Measurements from ENCODE around the gene CSK. TPM values are rescaled to one million over a fixed set of nuclear protein-coding genes. Genes with fewer than 3 reads are reported as not detected.

The CSK gene
- total RNA-seq, 4 donors from 2014 or later, result 14.9 to 56.4 (median 24.5) TPM

- TF ChIP-seq POLR2A (IDR thresholded peaks at IDR 0.05) (no peak), EP300 (IDR thresholded peaks at IDR 0.05) (no peak)
- TF ChIP-seq, protein P1, sequence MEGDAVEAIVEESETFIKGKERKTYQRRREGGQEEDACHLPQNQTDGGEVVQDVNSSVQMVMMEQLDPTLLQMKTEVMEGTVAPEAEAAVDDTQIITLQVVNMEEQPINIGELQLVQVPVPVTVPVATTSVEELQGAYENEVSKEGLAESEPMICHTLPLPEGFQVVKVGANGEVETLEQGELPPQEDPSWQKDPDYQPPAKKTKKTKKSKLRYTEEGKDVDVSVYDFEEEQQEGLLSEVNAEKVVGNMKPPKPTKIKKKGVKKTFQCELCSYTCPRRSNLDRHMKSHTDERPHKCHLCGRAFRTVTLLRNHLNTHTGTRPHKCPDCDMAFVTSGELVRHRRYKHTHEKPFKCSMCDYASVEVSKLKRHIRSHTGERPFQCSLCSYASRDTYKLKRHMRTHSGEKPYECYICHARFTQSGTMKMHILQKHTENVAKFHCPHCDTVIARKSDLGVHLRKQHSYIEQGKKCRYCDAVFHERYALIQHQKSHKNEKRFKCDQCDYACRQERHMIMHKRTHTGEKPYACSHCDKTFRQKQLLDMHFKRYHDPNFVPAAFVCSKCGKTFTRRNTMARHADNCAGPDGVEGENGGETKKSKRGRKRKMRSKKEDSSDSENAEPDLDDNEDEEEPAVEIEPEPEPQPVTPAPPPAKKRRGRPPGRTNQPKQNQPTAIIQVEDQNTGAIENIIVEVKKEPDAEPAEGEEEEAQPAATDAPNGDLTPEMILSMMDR (IDR thresholded peaks at IDR 0.05), result no peak
- Histone ChIP-seq H3K36me3 (no peaks in the 10 kb centered on the region), H3K9me3 (no peaks in the 10 kb centered on the region), H3K27me3 (no peaks in the 10 kb centered on the region), H3K27ac (no peak overlapping the region), H3K4me1 (no peaks in the 10 kb centered on the region), H3K4me3 (no peak overlapping the region)
- 76 to 85% methylated on average over 20 of the region's 20 CpGs for WGBS, 2 donors
- no peak for DNase-seq (ENCODE audit: low spot score in 2 of 2)
Measured at GRCh38 chr15:74754593-74755215, 27.2 kb upstream of the CSK start.

DNA sequence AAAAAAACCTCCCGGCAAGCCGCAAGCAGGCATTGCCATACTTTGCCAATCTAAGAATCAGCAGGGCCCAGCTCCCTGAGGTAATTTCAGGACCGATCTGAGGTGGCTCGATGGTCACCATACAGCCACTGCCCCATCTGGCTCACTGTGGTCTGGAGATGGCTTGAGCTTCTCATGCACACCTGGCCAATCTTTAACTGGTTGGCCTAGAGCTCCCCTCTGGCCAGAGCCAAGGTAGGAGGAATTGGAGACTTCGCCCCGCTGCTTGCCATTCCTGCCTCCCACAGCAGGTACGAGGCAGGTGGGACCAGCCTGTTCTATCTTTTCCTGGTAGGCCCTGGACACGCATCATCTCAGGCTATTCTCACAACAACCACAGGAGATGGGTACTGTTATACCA lies 23.1 kb upstream of the CSK start:
- 90 to 91% methylated on average over 8 of the region's 8 CpGs for WGBS, 2 donors
- no peak overlapping the region for H3K4me3 ChIP-seq
- no peak overlapping the region for H3K27ac ChIP-seq
- TF ChIP-seq, protein P1 (IDR thresholded peaks at IDR 0.05), result no peak
- TF ChIP-seq POLR2A (IDR thresholded peaks at IDR 0.05) (no peak), EP300 (IDR thresholded peaks at IDR 0.05) (no peak)
- no peaks in the 10 kb centered on the region for H3K9me3 ChIP-seq
- DNase-seq (ENCODE audit: low spot score in 2 of 2), result no peak
- H3K4me1 ChIP-seq, result no peaks in the 10 kb centered on the region
- no peaks in the 10 kb centered on the region for H3K36me3 ChIP-seq
- H3K27me3 ChIP-seq, result peaks cover 0 to 14% of the 10 kb centered on the region in 2 donors

DNA sequence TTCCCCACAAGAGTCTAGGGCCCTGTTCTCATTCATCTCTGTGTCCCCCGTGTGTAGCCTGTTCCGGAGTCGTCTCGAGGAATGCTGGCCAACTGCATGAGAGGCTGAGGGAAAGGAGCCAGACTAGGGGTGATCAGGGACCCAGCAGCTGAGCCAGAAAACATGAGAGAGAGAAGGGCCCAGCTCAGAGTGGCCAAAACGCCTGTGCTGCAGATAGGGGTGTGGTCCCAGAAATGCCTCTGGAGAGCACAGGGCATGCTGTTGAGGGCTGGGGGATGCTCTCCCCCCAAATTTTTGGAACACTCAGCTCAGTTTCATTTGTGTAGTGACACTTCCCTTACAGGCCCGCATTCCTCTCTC lies 19.1 kb upstream of the CSK start:
- Histone ChIP-seq H3K4me3 (no peak overlapping the region), H3K36me3 (no peaks in the 10 kb centered on the region), H3K27ac (no peak overlapping the region), H3K4me1 (no peaks in the 10 kb centered on the region), H3K9me3 (no peaks in the 10 kb centered on the region), H3K27me3 (peaks cover 0 to 15% of the 10 kb centered on the region in 2 donors)
- DNase-seq (ENCODE audit: low spot score in 2 of 2), result no peak
- TF ChIP-seq EP300 (IDR thresholded peaks at IDR 0.05), result no peak
- WGBS, 2 donors, result 24 to 28% methylated on average over 6 of the region's 6 CpGs

DNA sequence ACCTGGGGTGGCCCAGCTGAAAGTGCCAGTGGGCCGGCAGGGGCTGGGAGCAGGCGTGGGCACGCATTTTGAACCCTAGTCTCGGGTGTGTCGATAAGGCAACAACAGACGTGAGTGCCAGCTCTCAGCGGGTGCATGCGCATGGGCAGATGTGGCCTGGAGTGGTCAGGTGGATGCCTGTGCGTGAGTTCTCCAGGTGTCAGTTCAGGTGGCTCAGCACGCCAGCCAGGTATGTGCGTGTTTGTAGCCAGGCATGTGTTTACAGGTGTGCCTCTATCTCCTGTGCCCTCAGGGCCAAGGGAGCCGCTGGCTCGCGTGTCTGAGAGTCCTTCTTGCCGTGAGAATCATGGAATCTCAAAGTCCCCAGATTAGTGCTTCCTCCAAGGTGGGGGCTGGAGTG lies 18.5 kb upstream of the CSK start:
- 82 to 85% methylated on average over 4 to 15 of the region's 15 CpGs for WGBS, 2 donors

GRCh38 chr15:74767167-74768098 lies 14.4 kb upstream of the CSK start:
- DNase-seq (ENCODE audit: low spot score in 2 of 2), result no peak
- no peaks in the 10 kb centered on the region for H3K9me3 ChIP-seq
- no peak for TF ChIP-seq EP300 (IDR thresholded peaks at IDR 0.05)
- no peak for TF ChIP-seq POLR2A (IDR thresholded peaks at IDR 0.05)
- TF ChIP-seq, protein P1 (IDR thresholded peaks at IDR 0.05), result no peak
- H3K27ac ChIP-seq, result no peak overlapping the region
- peaks cover 0 to 14% of the 10 kb centered on the region in 2 donors for H3K27me3 ChIP-seq
- 78 to 80% methylated on average over 13 to 14 of the region's 14 CpGs for WGBS, 2 donors
- no peaks in the 10 kb centered on the region for H3K36me3 ChIP-seq
- H3K4me3 ChIP-seq, result no peak overlapping the region
- H3K4me1 ChIP-seq, result peaks cover 0 to 21% (median 6%) of the 10 kb centered on the region in 4 donors

More for the DNA sequence above, 18.5 kb upstream of the CSK start:
- Histone ChIP-seq H3K36me3 (no peaks in the 10 kb centered on the region), H3K4me1 (peaks cover 0 to under 1% (median 0%) of the 10 kb centered on the region in 4 donors), H3K27ac (no peak overlapping the region), H3K4me3 (no peak overlapping the region), H3K9me3 (no peaks in the 10 kb centered on the region), H3K27me3 (peaks cover 0 to 21% of the 10 kb centered on the region in 2 donors)
- TF ChIP-seq, protein P1 (IDR thresholded peaks at IDR 0.05), result no peak
- TF ChIP-seq POLR2A (IDR thresholded peaks at IDR 0.05), result no peak
- TF ChIP-seq EP300 (IDR thresholded peaks at IDR 0.05), result no peak
- DNase-seq (ENCODE audit: low spot score in 2 of 2), result no peak
